A549 (cell line): Measurements from ENCODE around the gene GNG7. TPM values are rescaled to one million over a fixed set of nuclear protein-coding genes. Genes with fewer than 3 reads are reported as not detected.

ENCODE experiments used
- ATAC-seq, 2 experiments: fragments of 200-7000 bp in 1 of 2; fragments of >200 bp in 1 of 2; cut with Nextera tagmentation in 1 of 2; cut with Tn5 transposase in 1 of 2; 3 replicates each; pipeline versions ENCODE4 v1.8.0 to v1.9.1; 2018 to 2020; ENCODE audit warnings: mild to moderate bottlenecking in 1 of 2, moderate library complexity in 1 of 2
- CTCF ChIA-PET: fragments of 300-600 bp; sonication (Branson Sonifier 250); formaldehyde crosslinking; extraction: SDS; loops from one replicate; lab custom pipeline; 2021; ENCODE audit warnings: antibody characterized with exemption, inconsistent platforms; lab: Yijun Ruan, JAX
- POLR2A ChIA-PET: fragments of 350-600 bp; formaldehyde crosslinking; extraction: SDS; loops from one replicate; lab custom pipeline; 2021; ENCODE audit warnings: antibody characterized with exemption, inconsistent platforms; lab: Yijun Ruan, JAX
- DNase-seq, 2 experiments: peaks; one replicate each; pipeline versions ENCODE4 v3.0.0 to v3.0.0-alpha.2; 2011 to 2016; ENCODE audit warnings: low read depth in 1 of 2, low spot score in 1 of 2
- FAIRE-seq: peaks from 2 replicates; lab custom pipeline; 2011; peaks lifted over from hg19 to GRCh38; lab: Jason Lieb, UNC
- H3K27ac ChIP-seq, 2 experiments: fragments of >200 bp; sonication (Bioruptor Twin); formaldehyde crosslinking; 3 replicates each; pipeline ENCODE4 v1.5.1; 2016 to 2017
- H3K4me1 ChIP-seq: fragments of >200 bp; sonication (Bioruptor Twin); formaldehyde crosslinking; 3 replicates; pipeline ENCODE4 v1.6.1; 2016
- H3K4me2 ChIP-seq: fragments of >200 bp; sonication (Bioruptor Twin); formaldehyde crosslinking; 3 replicates; pipeline ENCODE4 v1.6.1; 2016
- H3K4me3 ChIP-seq: fragments of >200 bp; sonication (Bioruptor Twin); formaldehyde crosslinking; 3 replicates; pipeline ENCODE4 v1.5.1; 2016
- H3K9me3 ChIP-seq: fragments of >200 bp; sonication (Bioruptor Twin); formaldehyde crosslinking; 3 replicates; pipeline ENCODE4 v1.6.1; 2016
- GATA3 ChIP-seq: IDR thresholded peaks from 2 replicates; pipeline ENCODE4 v1.6.1; 2012; ENCODE audit warnings: borderline replicate concordance
- HDAC2 ChIP-seq: fragments of 200-600 bp; sonication (generic); IDR thresholded peaks from 2 replicates; pipeline ENCODE4 v1.6.1; 2016
- HMGXB4 ChIP-seq: fragments of 250-450 bp; sonication (Bioruptor Pico); IDR thresholded peaks from 2 replicates; pipeline ENCODE4 v1.5.0; 2021; ENCODE audit warnings: mild to moderate bottlenecking, moderate library complexity, borderline replicate concordance
- JUN ChIP-seq, 2 experiments: fragments of >200 bp; sonication (Bioruptor Twin); formaldehyde crosslinking; IDR thresholded peaks; 2 replicates in 1 of 2; 3 replicates in 1 of 2; pipeline ENCODE4 v1.6.1; 2016 to 2017
- KDM1A ChIP-seq: fragments of 200-600 bp; sonication (generic); IDR thresholded peaks from 2 replicates; pipeline ENCODE4 v1.6.1; 2016; ENCODE audit warnings: low read depth, mild to moderate bottlenecking
- MAFK ChIP-seq: fragments of 450-650 bp; IDR thresholded peaks from 2 replicates; pipeline ENCODE4 v1.6.1; 2014; ENCODE audit not compliant: partially characterized antibody
- MAZ ChIP-seq: fragments of 150-350 bp; IDR thresholded peaks from 2 replicates; pipeline ENCODE4 v1.6.1; 2014; ENCODE audit warnings: antibody characterized with exemption, low read depth, low read length, borderline replicate concordance
- RARB ChIP-seq: fragments of 250-450 bp; sonication (Bioruptor Pico); IDR thresholded peaks from 2 replicates; pipeline ENCODE4 v1.8.0; 2021; ENCODE audit warnings: mild to moderate bottlenecking, moderate library complexity
- RCOR1 ChIP-seq: fragments of 150-350 bp; IDR thresholded peaks from 2 replicates; pipeline ENCODE4 v1.6.1; 2014; ENCODE audit warnings: antibody characterized with exemption, low read length, low read depth
- RNF2 ChIP-seq: fragments of 200-600 bp; sonication (generic); IDR thresholded peaks from 2 replicates; pipeline ENCODE4 v1.6.1; 2016; ENCODE audit warnings: low read depth, mild to moderate bottlenecking, antibody characterized with exemption, moderate library complexity, borderline replicate concordance
- SMC3 ChIP-seq: fragments of >200 bp; sonication (Bioruptor Twin); formaldehyde crosslinking; IDR thresholded peaks from 3 replicates; pipeline ENCODE4 v1.6.1; 2018; ENCODE audit warnings: inconsistent platforms
- TFCP2L1 ChIP-seq: fragments of 250-450 bp; sonication (Bioruptor Pico); IDR thresholded peaks from 2 replicates; pipeline ENCODE4 v1.5.0; 2021; ENCODE audit warnings: mild to moderate bottlenecking
- USF2 ChIP-seq: fragments of 450-650 bp; IDR thresholded peaks from 2 replicates; pipeline ENCODE4 v1.6.1; 2014; ENCODE audit warnings: antibody characterized with exemption
- ZFP36 ChIP-seq: fragments of 450-650 bp; IDR thresholded peaks from 2 replicates; pipeline ENCODE4 v1.6.1; 2014; ENCODE audit warnings: borderline replicate concordance; ENCODE audit not compliant: partially characterized antibody
- WGBS: methylation state at CpG from one replicate; pipeline ENCODE4 v1.1.6; 2017; ENCODE audit errors: missing lambda C conversion rate; 5-methylcytosine and 5-hydroxymethylcytosine counted together
- polyA plus RNA-seq, 4 experiments: library from polyadenylated mRNA; depleted of rRNA in 3 of 4; stranded (reverse); fragments of >200 nt; fragmentation: RNase III in 1 of 4; extraction: RNeasy Plus Mini Kit Qiagen cat#74134 plus additional on column Dnase treatment in 1 of 4; gene quantifications; 2 replicates in 3 of 4; 3 replicates in 1 of 4; pipeline ENCODE4 v1.2.3, GENCODE V29; 2011 to 2017
- TF ChIP-seq, protein P1 (sequence below): fragments of >200 bp; sonication (Bioruptor Twin); formaldehyde crosslinking; IDR thresholded peaks from 2 replicates; pipeline ENCODE4 v1.6.1; 2016
- TF ChIP-seq, protein P2 (sequence below): fragments of >200 bp; sonication (Bioruptor Twin); formaldehyde crosslinking; IDR thresholded peaks from 3 replicates; pipeline ENCODE4 v1.5.1; 2016

Gene GNG7
- polyA plus RNA-seq, 2 of the 4 experiments (the other 2 are of a cell fraction): 0.06 to 0.08 TPM

DNA sequence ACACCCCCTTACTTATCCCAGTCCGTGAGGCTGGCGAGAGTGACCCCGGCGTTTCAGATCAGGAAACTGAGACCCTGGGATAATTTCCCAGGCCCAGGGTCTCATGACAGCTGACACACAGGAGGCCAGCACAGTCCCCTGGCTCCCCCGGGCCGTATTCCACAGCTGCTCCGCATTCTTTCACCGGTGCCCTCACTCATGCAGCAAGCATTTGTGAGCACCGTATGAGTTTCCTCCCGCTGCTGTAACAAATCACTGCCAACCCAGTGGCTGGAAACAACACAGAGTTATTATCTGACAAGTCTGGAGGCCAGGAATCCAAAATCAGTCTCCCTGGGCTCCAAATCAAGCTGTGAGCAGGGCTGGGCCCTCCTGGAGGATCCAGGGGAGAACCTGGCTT is 205.3 kb downstream of the GNG7 start:
- Histone ChIP-seq H3K4me3 (no peak overlapping the region), H3K9me3 (no peaks in the 10 kb centered on the region), H3K27ac (no peak overlapping the region), H3K4me1 (peaks cover 31% of the 10 kb centered on the region), H3K4me2 (no peak overlapping the region)
- no peak for ATAC-seq
- CTCF ChIA-PET: interaction anchor here (0.6 to 1.1 kb wide), 3 partner anchors 23 to 746 kb away, joined by 3 read pairs; no protein-coding TSS in a partner anchor
- DNase-seq: no peak
- 93% methylated on average over 10 of the region's 10 CpGs for WGBS
- TF ChIP-seq SMC3: no peak
- no peak for TF ChIP-seq TFCP2L1 (CRISPR knock-in tag)
- TF ChIP-seq, protein P1, sequence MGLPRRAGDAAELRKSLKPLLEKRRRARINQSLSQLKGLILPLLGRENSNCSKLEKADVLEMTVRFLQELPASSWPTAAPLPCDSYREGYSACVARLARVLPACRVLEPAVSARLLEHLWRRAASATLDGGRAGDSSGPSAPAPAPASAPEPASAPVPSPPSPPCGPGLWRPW: no peak
- no peak for TF ChIP-seq GATA3
- POLR2A ChIA-PET: interaction anchor here (0.7 kb wide), 1 partner anchor 21 kb away, joined by 3 read pairs; no protein-coding TSS in a partner anchor
- no peak for FAIRE-seq

DNA sequence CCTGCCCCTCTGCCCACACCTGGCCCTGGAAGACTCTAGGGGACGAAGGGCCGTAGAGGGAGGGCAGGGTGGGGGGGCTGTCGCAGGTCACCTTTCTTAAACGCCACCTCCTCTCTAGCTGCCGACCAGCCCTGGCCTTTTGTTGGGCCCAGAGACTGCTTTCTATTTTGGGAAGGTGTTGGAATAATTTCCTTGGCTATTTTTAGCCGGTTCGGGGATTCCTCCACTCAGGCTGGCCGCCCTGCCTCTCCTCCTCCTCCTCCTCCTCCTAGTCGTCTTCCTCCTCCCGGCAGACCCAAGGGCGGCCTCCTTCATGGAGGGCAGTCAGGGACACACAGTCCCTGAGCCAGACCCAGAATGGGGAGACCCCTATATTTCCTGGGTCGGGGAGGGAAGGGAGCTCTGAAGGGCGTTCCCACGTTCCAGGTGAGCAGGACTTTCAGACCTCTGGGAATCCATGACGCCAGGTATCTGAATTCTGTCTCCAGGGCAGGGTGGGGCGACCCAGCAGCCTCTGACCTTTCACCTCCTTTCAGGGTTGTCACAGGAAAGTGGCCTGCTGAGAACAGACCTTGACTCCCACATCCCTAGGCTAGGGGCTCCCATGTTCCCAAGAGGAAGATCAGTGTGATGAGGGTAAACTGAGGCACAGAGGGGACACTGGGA is 206.7 kb downstream of the GNG7 start:
- no peaks in the 10 kb centered on the region for H3K9me3 ChIP-seq
- H3K27ac ChIP-seq: peak overlapping the region; percentile 83 to 95
- DNase-seq (no peak), FAIRE-seq (no peak), ATAC-seq (peak in 1 of 2 experiments; percentile 14; a peak in 1 of 6 replicates)
- ChIA-PET POLR2A (interaction anchor here (0.5 to 7.3 kb wide), 5 partner anchors 18 to 344 kb away, joined by 3 to 64 read pairs (median 5); partner anchors contain the start of genes AP3D1 and GADD45B), CTCF (interaction anchor here (0.9 to 1.3 kb wide), 2 partner anchors 19 to 141 kb away, joined by 3 to 5 read pairs; partner anchors contain the start of gene GADD45B)
- TF ChIP-seq, protein P1: no peak
- TF ChIP-seq RNF2 (no peak), HMGXB4 (CRISPR knock-in tag) (no peak), MAZ (no peak), HDAC2 (no peak), USF2 (no peak), RARB (CRISPR knock-in tag) (no peak), RCOR1 (no peak)
- TF ChIP-seq, protein P2, sequence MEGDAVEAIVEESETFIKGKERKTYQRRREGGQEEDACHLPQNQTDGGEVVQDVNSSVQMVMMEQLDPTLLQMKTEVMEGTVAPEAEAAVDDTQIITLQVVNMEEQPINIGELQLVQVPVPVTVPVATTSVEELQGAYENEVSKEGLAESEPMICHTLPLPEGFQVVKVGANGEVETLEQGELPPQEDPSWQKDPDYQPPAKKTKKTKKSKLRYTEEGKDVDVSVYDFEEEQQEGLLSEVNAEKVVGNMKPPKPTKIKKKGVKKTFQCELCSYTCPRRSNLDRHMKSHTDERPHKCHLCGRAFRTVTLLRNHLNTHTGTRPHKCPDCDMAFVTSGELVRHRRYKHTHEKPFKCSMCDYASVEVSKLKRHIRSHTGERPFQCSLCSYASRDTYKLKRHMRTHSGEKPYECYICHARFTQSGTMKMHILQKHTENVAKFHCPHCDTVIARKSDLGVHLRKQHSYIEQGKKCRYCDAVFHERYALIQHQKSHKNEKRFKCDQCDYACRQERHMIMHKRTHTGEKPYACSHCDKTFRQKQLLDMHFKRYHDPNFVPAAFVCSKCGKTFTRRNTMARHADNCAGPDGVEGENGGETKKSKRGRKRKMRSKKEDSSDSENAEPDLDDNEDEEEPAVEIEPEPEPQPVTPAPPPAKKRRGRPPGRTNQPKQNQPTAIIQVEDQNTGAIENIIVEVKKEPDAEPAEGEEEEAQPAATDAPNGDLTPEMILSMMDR: no peak
- H3K4me1 ChIP-seq: peaks cover 43% of the 10 kb centered on the region
- peak overlapping the region; percentile 63 for H3K4me3 ChIP-seq
- H3K4me2 ChIP-seq: peak overlapping the region; percentile 95
- WGBS: 51% methylated on average over 13 of the region's 16 CpGs

DNA sequence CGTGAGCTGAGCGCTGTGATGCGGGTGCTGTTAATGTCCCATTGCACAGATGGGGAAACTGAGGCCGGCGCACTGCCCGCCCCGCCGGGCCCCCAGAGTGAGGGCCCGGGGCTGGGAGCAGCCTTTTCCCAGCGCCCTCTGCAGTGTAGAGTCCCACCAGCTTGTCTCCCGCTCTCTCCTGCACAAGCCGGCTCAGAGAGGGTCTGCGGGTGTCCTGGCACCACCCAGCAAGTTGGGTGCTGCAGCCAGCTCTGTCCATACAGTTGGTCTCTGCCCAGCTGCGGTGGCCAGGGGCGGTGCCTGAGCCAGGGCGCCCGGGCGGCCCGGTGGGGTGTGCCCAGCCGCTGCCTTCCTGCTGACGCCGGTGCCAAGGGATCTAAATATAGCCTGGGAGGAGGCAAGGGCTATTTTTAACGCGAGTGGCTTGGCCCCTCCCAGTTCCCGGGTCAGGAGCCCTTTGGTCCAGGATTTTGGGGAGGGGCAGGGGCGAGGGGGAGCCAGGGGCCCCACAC is 207.3 kb downstream of the GNG7 start:
- Histone ChIP-seq H3K4me3 (peak overlapping the region; percentile 63), H3K9me3 (no peaks in the 10 kb centered on the region), H3K4me1 (peaks cover 49% of the 10 kb centered on the region), H3K27ac (peak overlapping the region; percentile 83 to 95)
- POLR2A ChIA-PET: interaction anchor here (0.5 to 7.3 kb wide), 5 partner anchors 17 to 344 kb away, joined by 3 to 64 read pairs (median 5); partner anchors contain the start of genes AP3D1 and GADD45B
- CTCF ChIA-PET: interaction anchor here (1.1 to 1.5 kb wide), 3 partner anchors 18 to 35 kb away, joined by 3 to 5 read pairs (median 3); partner anchors contain the start of gene GADD45B
- FAIRE-seq (no peak), DNase-seq (peak; percentile 72 to 81)
- peak; percentile 78 for TF ChIP-seq ZFP36
- TF ChIP-seq JUN (IDR thresholded peaks at IDR 0.05): 0 out of 5 replicates have a peak, but pooled peaks of 1 of the 2 experiments have one; percentile 37
- 0 out of 2 replicates have a peak, but pooled peaks have one; percentile 3 for TF ChIP-seq GATA3
- peak; percentile 77 for TF ChIP-seq KDM1A
- no peak for TF ChIP-seq MAFK
- TF ChIP-seq, all 56 proteins: peak for 4
- peak; percentile 83 to 84 for ATAC-seq
- H3K4me2 ChIP-seq: peak overlapping the region; percentile 95
- WGBS: 2% methylated on average over 9 of the region's 26 CpGs
